Epithelial cell of prostate (primary cell): ENCODE data around the gene NCOA7.

Source experiments
- DNase-seq: peaks from one replicate; pipeline ENCODE4 v3.0.0-alpha.2; 2011; ENCODE audit warnings: low read depth, low spot score
- H3K27ac ChIP-seq: fragments of 450-650 bp; 2 replicates; pipeline ENCODE4 v1.5.1; 2017; ENCODE audit warnings: mild to moderate bottlenecking

NCOA7 gene

GRCh38 chr6:125809570-125810170, 18.9 kb downstream of the NCOA7 start:
- no peak overlapping the region for H3K27ac ChIP-seq
- no peak for DNase-seq

- H3K27ac ChIP-seq: no peak overlapping the region
- no peak for DNase-seq
Observed at GRCh38 chr6:125810445-125810844, 19.7 kb downstream of the NCOA7 start.

GRCh38 chr6:125811259-125811658, 20.5 kb downstream of the NCOA7 start:
- DNase-seq: no peak
- H3K27ac ChIP-seq: no peak overlapping the region

GRCh38 chr6:125812394-125813292, 21.9 kb downstream of the NCOA7 start:
- no peak for DNase-seq
- H3K27ac ChIP-seq: peak overlapping the region; percentile 19

GRCh38 chr6:125814481-125814880, 23.7 kb downstream of the NCOA7 start:
- no peak for DNase-seq
- no peak overlapping the region for H3K27ac ChIP-seq

- H3K27ac ChIP-seq: no peak overlapping the region
- no peak for DNase-seq
Observed at GRCh38 chr6:125815080-125815910, 24.5 kb downstream of the NCOA7 start.

- no peak for DNase-seq
- H3K27ac ChIP-seq: no peak overlapping the region
Observed at GRCh38 chr6:125816828-125817280, 26.1 kb downstream of the NCOA7 start.

- no peak for DNase-seq
- H3K27ac ChIP-seq: no peak overlapping the region
Observed at GRCh38 chr6:125818225-125818657, 27.5 kb downstream of the NCOA7 start.

GRCh38 chr6:125818772-125819260, 28.1 kb downstream of the NCOA7 start:
- H3K27ac ChIP-seq: no peak overlapping the region
- DNase-seq: no peak

- DNase-seq: no peak
- H3K27ac ChIP-seq: no peak overlapping the region
Observed at GRCh38 chr6:125819535-125820326, 29.0 kb downstream of the NCOA7 start.

GRCh38 chr6:125821825-125822281, 31.1 kb downstream of the NCOA7 start:
- no peak for DNase-seq
- H3K27ac ChIP-seq: no peak overlapping the region

- no peak overlapping the region for H3K27ac ChIP-seq
- DNase-seq: no peak
Observed at GRCh38 chr6:125823180-125823579, 32.4 kb downstream of the NCOA7 start.

GRCh38 chr6:125824946-125825771, 34.4 kb downstream of the NCOA7 start:
- no peak overlapping the region for H3K27ac ChIP-seq
- no peak for DNase-seq

- H3K27ac ChIP-seq: no peak overlapping the region
- no peak for DNase-seq
Observed at GRCh38 chr6:125826695-125827463, 36.1 kb downstream of the NCOA7 start.

GRCh38 chr6:125827788-125828320, 37.1 kb downstream of the NCOA7 start:
- DNase-seq: no peak
- no peak overlapping the region for H3K27ac ChIP-seq

- no peak overlapping the region for H3K27ac ChIP-seq
- no peak for DNase-seq
Observed at GRCh38 chr6:125828476-125829039, 37.8 kb downstream of the NCOA7 start.

GRCh38 chr6:125829433-125829832, 38.7 kb downstream of the NCOA7 start:
- H3K27ac ChIP-seq: no peak overlapping the region
- DNase-seq: no peak
